LNCaP clone FGC (cell line): ENCODE results near the gene EML1.

Experiments used
- DNase-seq: peaks from one replicate; pipeline ENCODE4 v3.0.0-alpha.2; 2011; ENCODE audit warnings: low read depth
- H3K4me3 ChIP-seq: 2 replicates; pipeline ENCODE4 v1.5.1; 2011; ENCODE audit warnings: mild to moderate bottlenecking, low read depth, low read length, control low read depth
- TF ChIP-seq, protein P1 (sequence below): IDR thresholded peaks from 2 replicates; pipeline ENCODE4 v1.5.1; 2012; ENCODE audit warnings: mild to moderate bottlenecking; ENCODE audit not compliant: control insufficient read depth, insufficient read depth; ENCODE audit errors: extremely low read depth

The EML1 gene, protein sequence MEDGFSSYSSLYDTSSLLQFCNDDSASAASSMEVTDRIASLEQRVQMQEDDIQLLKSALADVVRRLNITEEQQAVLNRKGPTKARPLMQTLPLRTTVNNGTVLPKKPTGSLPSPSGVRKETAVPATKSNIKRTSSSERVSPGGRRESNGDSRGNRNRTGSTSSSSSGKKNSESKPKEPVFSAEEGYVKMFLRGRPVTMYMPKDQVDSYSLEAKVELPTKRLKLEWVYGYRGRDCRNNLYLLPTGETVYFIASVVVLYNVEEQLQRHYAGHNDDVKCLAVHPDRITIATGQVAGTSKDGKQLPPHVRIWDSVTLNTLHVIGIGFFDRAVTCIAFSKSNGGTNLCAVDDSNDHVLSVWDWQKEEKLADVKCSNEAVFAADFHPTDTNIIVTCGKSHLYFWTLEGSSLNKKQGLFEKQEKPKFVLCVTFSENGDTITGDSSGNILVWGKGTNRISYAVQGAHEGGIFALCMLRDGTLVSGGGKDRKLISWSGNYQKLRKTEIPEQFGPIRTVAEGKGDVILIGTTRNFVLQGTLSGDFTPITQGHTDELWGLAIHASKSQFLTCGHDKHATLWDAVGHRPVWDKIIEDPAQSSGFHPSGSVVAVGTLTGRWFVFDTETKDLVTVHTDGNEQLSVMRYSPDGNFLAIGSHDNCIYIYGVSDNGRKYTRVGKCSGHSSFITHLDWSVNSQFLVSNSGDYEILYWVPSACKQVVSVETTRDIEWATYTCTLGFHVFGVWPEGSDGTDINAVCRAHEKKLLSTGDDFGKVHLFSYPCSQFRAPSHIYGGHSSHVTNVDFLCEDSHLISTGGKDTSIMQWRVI

DNA sequence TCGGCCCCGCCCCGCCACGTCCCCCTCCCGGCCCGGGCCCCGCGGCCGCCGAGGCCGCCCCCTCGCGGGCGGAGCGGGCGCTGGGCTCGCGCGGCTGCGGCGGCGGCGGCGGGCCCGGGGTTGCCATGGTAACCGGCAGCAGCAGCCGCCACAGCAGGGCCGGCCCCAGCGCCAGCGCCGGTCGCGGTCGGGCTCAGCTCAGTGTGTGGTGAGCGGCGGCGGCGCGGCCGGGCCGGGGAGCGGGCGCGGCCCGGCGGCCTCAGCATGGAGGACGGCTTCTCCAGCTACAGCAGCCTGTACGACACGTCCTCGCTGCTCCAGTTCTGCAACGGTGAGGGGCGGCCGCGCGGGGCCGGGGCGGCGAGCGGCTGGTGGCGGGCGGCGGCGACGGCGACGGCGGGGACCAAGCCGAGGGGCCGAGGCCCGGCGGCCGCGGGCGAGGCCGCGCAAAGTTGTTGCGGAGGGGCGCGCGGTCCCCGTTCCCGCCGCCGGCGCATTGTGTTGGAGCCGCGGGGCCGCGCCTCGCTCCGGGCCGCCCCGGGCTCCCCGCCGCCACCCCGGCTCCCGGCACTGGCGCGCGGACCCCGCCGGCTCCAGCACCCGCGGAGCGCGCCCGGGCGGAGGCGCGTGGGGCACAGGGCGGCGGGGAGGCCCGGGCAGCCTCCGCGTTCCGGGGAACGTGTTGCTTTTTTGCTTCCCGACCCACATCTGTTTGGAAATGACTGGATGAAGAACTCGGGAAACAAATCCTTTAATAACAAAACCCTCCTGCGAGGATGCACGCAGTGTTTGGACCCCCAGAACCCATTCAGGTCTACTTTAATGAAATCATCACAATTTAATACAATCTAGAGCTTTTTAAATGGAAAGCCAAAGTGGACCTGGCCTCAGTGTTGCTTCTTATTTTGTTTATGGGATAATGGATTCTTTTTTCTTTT is at the start of gene EML1:
Gene EML1, plus strand, starts transcription at position 201 of the 938 bp plus-strand sequence. Its CDS starts 64 bp downstream, at position 265.
- H3K4me3 ChIP-seq, result peak within 1 kb of the TSS; percentile 52
- TF ChIP-seq, protein P1, sequence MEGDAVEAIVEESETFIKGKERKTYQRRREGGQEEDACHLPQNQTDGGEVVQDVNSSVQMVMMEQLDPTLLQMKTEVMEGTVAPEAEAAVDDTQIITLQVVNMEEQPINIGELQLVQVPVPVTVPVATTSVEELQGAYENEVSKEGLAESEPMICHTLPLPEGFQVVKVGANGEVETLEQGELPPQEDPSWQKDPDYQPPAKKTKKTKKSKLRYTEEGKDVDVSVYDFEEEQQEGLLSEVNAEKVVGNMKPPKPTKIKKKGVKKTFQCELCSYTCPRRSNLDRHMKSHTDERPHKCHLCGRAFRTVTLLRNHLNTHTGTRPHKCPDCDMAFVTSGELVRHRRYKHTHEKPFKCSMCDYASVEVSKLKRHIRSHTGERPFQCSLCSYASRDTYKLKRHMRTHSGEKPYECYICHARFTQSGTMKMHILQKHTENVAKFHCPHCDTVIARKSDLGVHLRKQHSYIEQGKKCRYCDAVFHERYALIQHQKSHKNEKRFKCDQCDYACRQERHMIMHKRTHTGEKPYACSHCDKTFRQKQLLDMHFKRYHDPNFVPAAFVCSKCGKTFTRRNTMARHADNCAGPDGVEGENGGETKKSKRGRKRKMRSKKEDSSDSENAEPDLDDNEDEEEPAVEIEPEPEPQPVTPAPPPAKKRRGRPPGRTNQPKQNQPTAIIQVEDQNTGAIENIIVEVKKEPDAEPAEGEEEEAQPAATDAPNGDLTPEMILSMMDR, result peak; percentile 54
- peak; percentile 7 for DNase-seq

- DNase-seq, result no peak
- TF ChIP-seq, protein P1, result no peak
- H3K4me3 ChIP-seq, result no peak overlapping the region
These were observed 48.9 kb upstream of the EML1 start for GRCh38 chr14:99744199-99744872.

DNA sequence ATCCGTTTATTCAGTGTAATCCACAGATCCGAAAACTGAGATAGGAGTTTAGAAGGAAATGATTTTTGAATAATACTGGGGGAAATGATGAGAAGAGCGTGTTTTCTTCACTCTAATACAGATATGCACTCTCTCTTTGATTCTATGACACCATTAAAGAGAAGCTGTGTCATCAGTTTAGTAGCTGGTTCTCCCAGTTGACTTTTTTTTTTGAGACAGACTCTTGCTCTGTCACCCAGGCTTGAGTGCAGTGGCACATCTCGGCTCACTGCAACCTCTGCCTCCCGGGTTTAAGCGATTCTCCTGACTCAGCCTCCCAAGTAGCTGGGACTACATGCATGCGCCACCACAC is 48.4 kb upstream of the EML1 start:
- H3K4me3 ChIP-seq, result no peak overlapping the region
- TF ChIP-seq, protein P1, result no peak
- DNase-seq, result no peak

DNA sequence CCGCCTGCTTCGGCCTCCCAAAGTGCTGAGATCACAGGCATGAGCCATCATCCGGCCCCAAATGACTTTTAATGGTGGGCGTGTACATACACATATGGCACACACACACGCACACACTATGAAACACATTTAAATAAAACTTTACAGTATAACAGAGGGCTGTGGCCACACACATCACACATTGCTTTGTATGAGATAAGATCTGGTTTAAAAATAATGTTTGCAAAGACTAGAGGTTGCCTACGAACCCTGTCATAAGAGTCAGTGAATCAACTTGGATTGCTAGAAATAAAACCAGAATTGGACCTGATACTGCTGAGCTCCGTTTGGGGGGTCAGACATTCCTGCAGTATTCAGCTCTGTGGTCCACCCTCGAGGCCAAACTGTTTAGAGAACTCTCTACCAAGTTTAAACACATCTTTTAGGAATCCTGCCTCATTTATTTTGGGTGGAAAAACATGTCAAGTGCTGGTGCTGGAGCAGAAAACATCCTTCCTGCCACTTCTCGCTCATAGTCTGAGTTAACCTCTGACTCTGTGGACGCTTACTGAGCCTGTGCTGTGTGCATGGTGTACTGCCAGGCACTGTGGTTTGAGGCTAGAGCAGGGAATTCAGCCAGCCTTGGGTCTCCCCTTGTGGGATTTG is 47.8 kb upstream of the EML1 start:
- TF ChIP-seq, protein P1, result no peak
- DNase-seq, result no peak
- H3K4me3 ChIP-seq, result no peak overlapping the region

- TF ChIP-seq, protein P1, result no peak
- H3K4me3 ChIP-seq, result no peak overlapping the region
- DNase-seq, result no peak
These were observed 46.0 kb upstream of the EML1 start for GRCh38 chr14:99747167-99747566.
